Sigmoid colon (tissue), 7 donors: ENCODE data around the gene DKK2. TPM values are rescaled to one million over a fixed set of nuclear protein-coding genes. Genes with fewer than 3 reads are reported as not detected.

Source experiments
- DNase-seq: peaks from one replicate; pipeline ENCODE4 v3.0.0-alpha.2; 2019
- H3K27ac ChIP-seq, 4 donors: fragments of 200-600 bp; sonication (generic); one replicate each; pipeline ENCODE4 v1.5.1; 2016 to 2019; ENCODE audit warnings: mild to moderate bottlenecking in 1 of 4
- H3K27me3 ChIP-seq, 3 donors: fragments of 200-600 bp; sonication (generic); one replicate each; pipeline ENCODE4 v1.5.1; 2019; ENCODE audit warnings: mild to moderate bottlenecking in 1 of 3
- H3K36me3 ChIP-seq, 4 donors: fragments of 200-600 bp; sonication (generic); one replicate each; pipeline ENCODE4 v1.5.1; 2016 to 2019
- H3K4me1 ChIP-seq, 4 donors: fragments of 200-600 bp; sonication (generic); one replicate each; pipeline ENCODE4 v1.5.1; 2017 to 2019
- H3K4me3 ChIP-seq, 4 donors: fragments of 200-600 bp; sonication (generic); one replicate each; pipeline ENCODE4 v1.5.1; 2017 to 2019; ENCODE audit warnings: mild to moderate bottlenecking in 2 of 4, moderate library complexity in 1 of 4
- H3K9me3 ChIP-seq, 4 donors: fragments of 200-600 bp in 3 of 4; sonication (generic) in 3 of 4; one replicate each; pipeline versions ENCODE4 v1.5.1 to v1.6.1; 2013 to 2019
- EP300 ChIP-seq, 4 donors: sonication (generic); formaldehyde crosslinking; IDR thresholded peaks; one replicate each; pipeline ENCODE4 v1.6.1; 2017; ENCODE audit warnings: antibody characterized with exemption in 4 of 4
- POLR2A ChIP-seq, 2 donors: fragments of 450-650 bp; IDR thresholded peaks; one replicate each; pipeline ENCODE4 v1.6.1; 2016; ENCODE audit warnings: antibody characterized with exemption in 2 of 2, mild to moderate bottlenecking in 2 of 2, moderate library complexity in 2 of 2
- POLR2AphosphoS5 ChIP-seq, 4 donors: sonication (generic); formaldehyde crosslinking; IDR thresholded peaks; one replicate each; pipeline ENCODE4 v1.6.1; 2017; ENCODE audit warnings: antibody characterized with exemption in 4 of 4
- WGBS, 2 donors: extraction: QIAGEN DNeasy Blood & Tissue Kit; methylation state at CpG; one replicate each; pipeline ENCODE4 v1.1.7; 2013; 5-methylcytosine and 5-hydroxymethylcytosine counted together
- intact Hi-C: fragments of 100-400 bp; cut with DNase I; formaldehyde crosslinking; loops from one replicate; pipeline ENCODE4 v1.15.1; 2023
- polyA plus RNA-seq, 3 donors: library from polyadenylated mRNA; stranded (reverse); fragments of 200-250 nt; gene quantifications; one replicate each; pipeline ENCODE4 v1.2.3, GENCODE V29; 2013
- total RNA-seq, 4 donors: library from RNA; depleted of rRNA; stranded (reverse); fragments of >200 nt; gene quantifications; one replicate each; pipeline ENCODE4 v1.1.0, GENCODE V29; 2016
- TF ChIP-seq, protein P1 (sequence below), 4 experiments: fragments of 450-650 bp in 3 of 4; fragments of 200-600 bp in 1 of 4; IDR thresholded peaks; one replicate each; pipeline ENCODE4 v1.5.1; 2016 to 2019; ENCODE audit warnings: antibody characterized with exemption in 4 of 4, mild to moderate bottlenecking in 3 of 4, moderate library complexity in 2 of 4
- donor health status: healthy with polysubstance abuse.
- donor health status: Bipolar disorder and iron deficiency.
- donor health status: healthy.

DKK2 gene
- total and polyA plus RNA-seq, 7 donors: 0.35 to 9.1 (median 3.3) TPM; not detected in 2

- Histone ChIP-seq H3K9me3 (no peaks in the 10 kb centered on the region), H3K36me3 (no peaks in the 10 kb centered on the region), H3K27me3 (no peaks in the 10 kb centered on the region), H3K4me3 (no peak overlapping the region), H3K27ac (no peak overlapping the region), H3K4me1 (no peaks in the 10 kb centered on the region)
- TF ChIP-seq EP300 (IDR thresholded peaks at IDR 0.05): no peak
- no peak for TF ChIP-seq POLR2AphosphoS5 (IDR thresholded peaks at IDR 0.05)
- TF ChIP-seq POLR2A (IDR thresholded peaks at IDR 0.05): no peak
- TF ChIP-seq, protein P1, sequence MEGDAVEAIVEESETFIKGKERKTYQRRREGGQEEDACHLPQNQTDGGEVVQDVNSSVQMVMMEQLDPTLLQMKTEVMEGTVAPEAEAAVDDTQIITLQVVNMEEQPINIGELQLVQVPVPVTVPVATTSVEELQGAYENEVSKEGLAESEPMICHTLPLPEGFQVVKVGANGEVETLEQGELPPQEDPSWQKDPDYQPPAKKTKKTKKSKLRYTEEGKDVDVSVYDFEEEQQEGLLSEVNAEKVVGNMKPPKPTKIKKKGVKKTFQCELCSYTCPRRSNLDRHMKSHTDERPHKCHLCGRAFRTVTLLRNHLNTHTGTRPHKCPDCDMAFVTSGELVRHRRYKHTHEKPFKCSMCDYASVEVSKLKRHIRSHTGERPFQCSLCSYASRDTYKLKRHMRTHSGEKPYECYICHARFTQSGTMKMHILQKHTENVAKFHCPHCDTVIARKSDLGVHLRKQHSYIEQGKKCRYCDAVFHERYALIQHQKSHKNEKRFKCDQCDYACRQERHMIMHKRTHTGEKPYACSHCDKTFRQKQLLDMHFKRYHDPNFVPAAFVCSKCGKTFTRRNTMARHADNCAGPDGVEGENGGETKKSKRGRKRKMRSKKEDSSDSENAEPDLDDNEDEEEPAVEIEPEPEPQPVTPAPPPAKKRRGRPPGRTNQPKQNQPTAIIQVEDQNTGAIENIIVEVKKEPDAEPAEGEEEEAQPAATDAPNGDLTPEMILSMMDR (IDR thresholded peaks at IDR 0.05): no peak
- 58 to 63% methylated on average over 14 of the region's 14 CpGs for WGBS, 2 donors
- intact Hi-C loops: no loop called here
- no peak for DNase-seq
Measured at GRCh38 chr4:106978046-106978774, 57.9 kb downstream of the DKK2 start.

DNA sequence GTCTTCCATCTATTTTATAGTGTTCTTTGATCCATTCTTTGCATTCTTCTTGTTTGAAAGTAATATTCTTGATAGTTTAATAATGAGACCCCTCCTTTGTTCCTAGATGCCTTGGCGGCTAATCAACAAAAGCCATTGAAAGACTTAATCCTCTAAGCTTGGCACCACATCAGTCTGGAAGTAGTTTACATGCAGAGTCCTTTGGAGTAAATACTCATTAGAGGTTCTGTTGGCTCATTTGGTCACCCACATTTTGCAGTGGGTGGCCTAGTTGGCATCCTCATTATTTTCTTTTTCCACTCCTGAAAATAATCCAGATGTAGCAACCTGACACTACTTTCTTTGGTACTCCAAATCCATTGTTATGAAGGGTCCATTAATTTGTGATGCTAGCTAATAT, 64.5 kb downstream of the DKK2 start:
- intact Hi-C loops: no loop called here
- H3K4me1 ChIP-seq: no peaks in the 10 kb centered on the region
- no peaks in the 10 kb centered on the region for H3K9me3 ChIP-seq
- H3K4me3 ChIP-seq: no peak overlapping the region
- no peaks in the 10 kb centered on the region for H3K27me3 ChIP-seq
- WGBS, 2 donors: 87% methylated on average over 1 of the region's 1 CpG
- no peak overlapping the region for H3K27ac ChIP-seq
- no peak for DNase-seq
- no peaks in the 10 kb centered on the region for H3K36me3 ChIP-seq
- TF ChIP-seq POLR2A (IDR thresholded peaks at IDR 0.05): no peak
- TF ChIP-seq POLR2AphosphoS5 (IDR thresholded peaks at IDR 0.05): no peak
- TF ChIP-seq, protein P1 (IDR thresholded peaks at IDR 0.05): no peak
- no peak for TF ChIP-seq EP300 (IDR thresholded peaks at IDR 0.05)

DNA sequence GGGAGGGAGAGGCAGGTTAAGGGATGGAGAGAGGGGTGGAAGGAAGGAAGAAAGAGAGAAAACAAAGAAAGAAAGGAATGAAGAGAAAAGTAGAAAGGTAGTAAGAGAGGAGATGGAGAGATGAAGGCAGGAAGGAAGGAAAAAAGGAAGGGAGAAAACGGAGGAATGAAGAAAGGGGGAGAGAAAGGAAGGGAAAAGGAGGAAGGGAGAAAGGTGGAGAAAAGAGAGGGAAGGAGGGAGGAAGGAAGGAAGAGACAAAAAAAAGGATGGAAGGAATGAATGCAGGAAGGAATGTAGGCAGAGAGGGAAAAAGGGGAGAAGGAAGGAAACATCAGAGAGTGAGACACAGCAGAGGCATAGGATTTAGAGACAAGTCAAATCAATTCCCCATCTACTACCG, 68.2 kb downstream of the DKK2 start:
- 49 to 72% methylated on average over 2 of the region's 2 CpGs for WGBS, 2 donors

GRCh38 chr4:106953036-106953705, 82.9 kb downstream of the DKK2 start:
- 39 to 53% methylated on average over 3 of the region's 3 CpGs for WGBS, 2 donors
- DNase-seq: no peak

More for the DNA sequence above, 68.2 kb downstream of the DKK2 start:
- intact Hi-C loops: no loop called here
- Histone ChIP-seq H3K36me3 (no peaks in the 10 kb centered on the region), H3K27me3 (no peaks in the 10 kb centered on the region), H3K27ac (no peak overlapping the region), H3K4me3 (no peak overlapping the region), H3K9me3 (no peaks in the 10 kb centered on the region), H3K4me1 (no peaks in the 10 kb centered on the region)
- DNase-seq: no peak
- TF ChIP-seq POLR2AphosphoS5 (IDR thresholded peaks at IDR 0.05) (no peak), POLR2A (IDR thresholded peaks at IDR 0.05) (no peak), EP300 (IDR thresholded peaks at IDR 0.05) (no peak)
- TF ChIP-seq, protein P1 (IDR thresholded peaks at IDR 0.05): no peak

More at GRCh38 chr4:106953036-106953705, 82.9 kb downstream of the DKK2 start:
- Histone ChIP-seq H3K27me3 (no peaks in the 10 kb centered on the region), H3K4me3 (no peak overlapping the region), H3K36me3 (no peaks in the 10 kb centered on the region), H3K27ac (no peak overlapping the region), H3K4me1 (no peaks in the 10 kb centered on the region), H3K9me3 (no peaks in the 10 kb centered on the region)
- TF ChIP-seq POLR2A (IDR thresholded peaks at IDR 0.05): no peak
- TF ChIP-seq POLR2AphosphoS5 (IDR thresholded peaks at IDR 0.05): no peak
- TF ChIP-seq, protein P1 (IDR thresholded peaks at IDR 0.05): no peak
- no peak for TF ChIP-seq EP300 (IDR thresholded peaks at IDR 0.05)
- intact Hi-C loops: no loop called here
